NCI-H128 (cell line): Measurements from ENCODE around the gene PIGP.
A peak's percentile ranks its signal among the peaks of the same experiment; 100 is the strongest.
"Not testable (repeated sequence)": the region's sequence is repeated elsewhere in the genome, so short reads cannot be mapped to it uniquely, and the experiment has no call there.

Source experiments
- DNase-seq: peaks from one replicate; lab custom pipeline; 2025; ENCODE audit not compliant: unreplicated experiment; lab: John Stamatoyannopoulos, UW

PIGP gene

GRCh38 chr21:37076087-37076850 is 3.4 kb upstream of the PIGP start:
- no peak for DNase-seq

- DNase-seq, result no peak
These were observed 2.4 kb upstream of the PIGP start for GRCh38 chr21:37075214-37075770.

GRCh38 chr21:37074546-37074945 is 1.7 kb upstream of the PIGP start:
- DNase-seq, result no peak

- DNase-seq, result no peak
These were observed 1.3 kb upstream of the PIGP start for GRCh38 chr21:37074197-37074510.

- peak; percentile 40 for DNase-seq
These were observed 736 bp upstream of the PIGP start for GRCh38 chr21:37073417-37074196.

- peak; percentile 54 for DNase-seq
These were observed 440 bp downstream of the PIGP start for GRCh38 chr21:37072274-37072987.

GRCh38 chr21:37071561-37072273 is 1.2 kb downstream of the PIGP start:
- DNase-seq, result peak; percentile 31

- DNase-seq, result no peak
These were observed 7.2 kb downstream of the PIGP start for GRCh38 chr21:37065561-37066177.

- no peak for DNase-seq
These were observed 8.0 kb downstream of the PIGP start for GRCh38 chr21:37064841-37065240.

GRCh38 chr21:37063433-37063832 is 9.4 kb downstream of the PIGP start:
- DNase-seq, result no peak

- no peak for DNase-seq
These were observed 10.3 kb downstream of the PIGP start for GRCh38 chr21:37062593-37062935.

- no peak for DNase-seq
These were observed 10.8 kb downstream of the PIGP start for GRCh38 chr21:37061926-37062592.

GRCh38 chr21:37060296-37060695 is 12.6 kb downstream of the PIGP start:
- peak; percentile 84 for DNase-seq

- no peak for DNase-seq
These were observed 13.7 kb downstream of the PIGP start for GRCh38 chr21:37059181-37059580.

GRCh38 chr21:37058261-37058660 is 14.6 kb downstream of the PIGP start:
- no peak for DNase-seq

- DNase-seq, result no peak
These were observed 15.3 kb downstream of the PIGP start for GRCh38 chr21:37057614-37058013.

GRCh38 chr21:37055271-37055855 is 17.5 kb downstream of the PIGP start:
- DNase-seq, result no peak

- not testable (repeated sequence) for DNase-seq
These were observed 23.1 kb downstream of the PIGP start for GRCh38 chr21:37049741-37050140.

GRCh38 chr21:37047079-37047478 is 25.8 kb downstream of the PIGP start:
- no peak for DNase-seq

GRCh38 chr21:37045556-37045955 is 27.3 kb downstream of the PIGP start:
- DNase-seq, result no peak
